ENCODE measurements around the gene BBS12. TPM values are rescaled to one million over a fixed set of nuclear protein-coding genes. Genes with fewer than 3 reads are reported as not detected.

The BBS12 gene
- total RNA-seq (ENCODE audit: low replicate concordance), result 3.8 and 4.5 TPM in 2 replicates
- long read RNA-seq, transcript BBS12-201 (2 exons, 3,244 nt), result major isoform, 44 of 45 reads
- long read RNA-seq, partial matches to known transcripts, result 1 of 45 reads
- long read RNA-seq, other reads (novel, unspliced or antisense), result 0 of 45 reads

DNA sequence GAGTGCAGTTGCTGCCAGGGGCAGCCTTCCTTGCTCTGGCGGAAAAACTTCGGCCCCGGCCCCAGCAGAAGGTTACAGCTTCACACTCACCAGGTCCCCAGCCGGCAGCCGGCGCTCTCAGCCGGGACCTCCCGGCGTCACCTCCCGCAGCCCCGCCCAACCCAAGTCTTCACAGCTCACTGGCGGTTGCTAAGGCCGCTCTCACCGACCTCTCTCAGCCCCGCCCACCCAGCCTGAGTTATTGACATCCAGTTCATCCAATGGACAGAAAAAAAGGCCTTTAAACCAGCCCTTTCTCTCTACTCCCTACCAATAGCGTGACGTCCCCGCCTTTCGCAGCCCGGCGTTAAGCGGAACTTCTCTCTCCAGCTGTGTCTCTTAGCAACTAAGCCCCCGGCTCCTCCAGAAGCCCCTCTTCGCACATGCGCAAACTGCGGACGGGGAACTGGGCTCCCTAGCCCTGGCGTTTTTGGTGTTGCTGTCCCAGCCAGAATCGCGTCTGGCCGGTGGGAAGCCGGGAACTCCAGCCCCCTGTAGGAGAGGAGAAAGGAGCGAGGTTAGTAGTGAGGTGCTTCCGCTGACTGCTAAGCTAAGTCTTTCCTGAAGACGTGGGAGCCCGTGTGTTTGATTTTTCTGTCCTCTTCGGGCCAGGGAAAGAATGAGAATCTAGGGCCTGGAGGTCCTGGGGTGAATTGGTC is at the start of gene BBS12:
BBS12 (plus strand) TSS at position 376 of the 698 bp plus-strand sequence. CDS start 9,189 bp downstream, outside the sequence.
- peak; percentile 99 for DNase-seq (ENCODE audit: extremely low spot score, unreplicated experiment)
- Mint-ChIP-seq H3K27ac (peak within 1 kb of the TSS; percentile 95), H3K4me3 (peak within 1 kb of the TSS; percentile 97), H3K36me3 (peaks cover 6% of the 10 kb centered on the region), H3K27me3 (no peaks in the 10 kb centered on the region), H3K9me3 (no peaks in the 10 kb centered on the region), H3K4me1 (ENCODE audit: unreplicated experiment) (peaks cover 13% of the 10 kb centered on the region)
- TF ChIP-seq, protein P1, sequence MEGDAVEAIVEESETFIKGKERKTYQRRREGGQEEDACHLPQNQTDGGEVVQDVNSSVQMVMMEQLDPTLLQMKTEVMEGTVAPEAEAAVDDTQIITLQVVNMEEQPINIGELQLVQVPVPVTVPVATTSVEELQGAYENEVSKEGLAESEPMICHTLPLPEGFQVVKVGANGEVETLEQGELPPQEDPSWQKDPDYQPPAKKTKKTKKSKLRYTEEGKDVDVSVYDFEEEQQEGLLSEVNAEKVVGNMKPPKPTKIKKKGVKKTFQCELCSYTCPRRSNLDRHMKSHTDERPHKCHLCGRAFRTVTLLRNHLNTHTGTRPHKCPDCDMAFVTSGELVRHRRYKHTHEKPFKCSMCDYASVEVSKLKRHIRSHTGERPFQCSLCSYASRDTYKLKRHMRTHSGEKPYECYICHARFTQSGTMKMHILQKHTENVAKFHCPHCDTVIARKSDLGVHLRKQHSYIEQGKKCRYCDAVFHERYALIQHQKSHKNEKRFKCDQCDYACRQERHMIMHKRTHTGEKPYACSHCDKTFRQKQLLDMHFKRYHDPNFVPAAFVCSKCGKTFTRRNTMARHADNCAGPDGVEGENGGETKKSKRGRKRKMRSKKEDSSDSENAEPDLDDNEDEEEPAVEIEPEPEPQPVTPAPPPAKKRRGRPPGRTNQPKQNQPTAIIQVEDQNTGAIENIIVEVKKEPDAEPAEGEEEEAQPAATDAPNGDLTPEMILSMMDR (conservative IDR thresholded peaks at IDR 0.05), result peak; percentile 32

DNA sequence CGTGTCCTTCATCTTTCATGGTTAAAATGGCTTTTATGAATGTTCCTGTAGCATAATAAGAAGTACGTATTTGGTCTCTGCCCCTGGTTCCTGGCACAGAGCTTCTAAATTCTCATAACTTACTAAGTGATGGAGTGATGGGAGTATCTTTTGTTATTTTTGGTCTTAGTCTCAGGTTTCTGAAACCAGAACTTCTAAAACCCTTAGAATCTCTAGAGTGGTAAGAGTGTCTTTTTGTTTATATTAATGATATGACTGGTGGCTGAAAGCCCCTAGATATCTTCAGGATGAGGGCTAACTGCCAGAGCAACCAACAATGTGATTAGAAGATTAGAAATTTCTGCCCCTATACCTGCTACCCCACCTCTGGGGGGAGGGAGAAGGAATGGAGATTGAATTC is 45.8 kb upstream of the BBS12 start:
- TF ChIP-seq, protein P1 (conservative IDR thresholded peaks at IDR 0.05), result no peak
- H3K4me1 Mint-ChIP-seq (ENCODE audit: unreplicated experiment), result no peaks in the 10 kb centered on the region
- H3K27me3 Mint-ChIP-seq, result no peaks in the 10 kb centered on the region
- H3K9me3 Mint-ChIP-seq, result no peaks in the 10 kb centered on the region
- H3K4me3 Mint-ChIP-seq, result no peak overlapping the region
- H3K36me3 Mint-ChIP-seq, result no peaks in the 10 kb centered on the region
- no peak overlapping the region for H3K27ac Mint-ChIP-seq
- no peak for DNase-seq (ENCODE audit: extremely low spot score, unreplicated experiment)

DNA sequence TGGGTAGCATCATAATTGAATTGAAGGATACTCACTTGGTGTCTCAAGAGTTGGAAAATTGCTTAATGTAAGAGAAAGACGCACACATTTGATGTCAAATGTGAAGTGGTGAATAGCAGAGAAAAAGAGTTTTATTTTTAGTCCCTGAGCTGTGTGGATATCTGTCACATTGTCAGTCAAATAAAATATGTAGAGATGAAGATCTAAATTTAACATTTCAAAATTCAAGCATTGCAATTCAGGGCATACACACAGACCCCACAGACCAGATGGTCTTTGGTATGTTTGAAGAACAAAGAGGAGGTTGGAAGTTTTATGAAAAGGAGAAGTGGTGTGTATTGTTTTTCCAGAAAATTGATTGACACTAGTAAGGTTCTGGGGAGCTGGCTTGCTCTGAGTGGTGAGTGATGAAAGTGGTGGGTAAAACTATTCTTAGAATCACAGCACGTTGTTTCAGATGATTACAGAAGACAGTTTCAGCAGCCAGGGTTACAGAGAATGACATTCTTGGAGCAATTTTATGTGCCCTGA is 44.9 kb upstream of the BBS12 start:
- Mint-ChIP-seq H3K27ac (no peak overlapping the region), H3K4me1 (ENCODE audit: unreplicated experiment) (no peaks in the 10 kb centered on the region), H3K9me3 (no peaks in the 10 kb centered on the region), H3K36me3 (no peaks in the 10 kb centered on the region), H3K4me3 (no peak overlapping the region), H3K27me3 (no peaks in the 10 kb centered on the region)
- TF ChIP-seq, protein P1 (conservative IDR thresholded peaks at IDR 0.05), result no peak
- DNase-seq (ENCODE audit: extremely low spot score, unreplicated experiment), result no peak

DNA sequence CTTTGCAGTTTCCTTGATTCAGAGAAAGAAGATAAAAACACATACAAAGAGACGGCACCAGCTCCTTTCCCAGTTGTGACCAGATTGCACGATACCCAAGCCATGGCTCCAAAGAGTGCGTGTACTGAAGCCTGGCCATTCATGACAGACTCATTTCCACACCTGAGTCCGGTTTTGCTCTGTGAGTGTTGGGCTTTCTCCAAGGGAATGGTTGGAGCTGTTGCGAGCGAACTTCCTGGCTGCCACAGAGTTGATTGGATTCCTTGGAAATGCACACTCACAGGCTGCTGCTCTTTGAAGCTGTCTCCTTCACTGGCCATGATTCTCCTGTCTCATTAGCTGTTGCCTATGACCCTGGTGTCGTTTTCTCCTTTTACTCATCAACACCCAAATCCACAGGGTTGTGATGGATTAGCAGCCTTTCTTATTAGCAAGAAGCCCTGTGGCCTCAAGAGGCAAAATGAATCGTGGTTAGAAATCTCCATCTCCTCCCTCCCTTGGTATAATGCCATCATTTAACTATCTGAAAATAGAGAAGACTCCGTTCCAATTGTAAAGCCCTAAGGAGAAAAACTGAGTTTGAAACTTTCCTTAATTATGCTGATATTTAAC is 43.9 kb upstream of the BBS12 start:
- H3K4me1 Mint-ChIP-seq (ENCODE audit: unreplicated experiment), result no peaks in the 10 kb centered on the region
- no peak overlapping the region for H3K27ac Mint-ChIP-seq
- no peak for DNase-seq (ENCODE audit: extremely low spot score, unreplicated experiment)
- no peaks in the 10 kb centered on the region for H3K9me3 Mint-ChIP-seq
- no peaks in the 10 kb centered on the region for H3K27me3 Mint-ChIP-seq
- H3K4me3 Mint-ChIP-seq, result no peak overlapping the region
- TF ChIP-seq, protein P1 (conservative IDR thresholded peaks at IDR 0.05), result no peak
- H3K36me3 Mint-ChIP-seq, result no peaks in the 10 kb centered on the region

- no peak overlapping the region for H3K27ac Mint-ChIP-seq
- DNase-seq (ENCODE audit: extremely low spot score, unreplicated experiment), result no peak
- TF ChIP-seq, protein P1 (conservative IDR thresholded peaks at IDR 0.05), result no peak
- no peak overlapping the region for H3K4me3 Mint-ChIP-seq
- no peaks in the 10 kb centered on the region for H3K27me3 Mint-ChIP-seq
- H3K4me1 Mint-ChIP-seq (ENCODE audit: unreplicated experiment), result no peaks in the 10 kb centered on the region
- no peaks in the 10 kb centered on the region for H3K36me3 Mint-ChIP-seq
- no peaks in the 10 kb centered on the region for H3K9me3 Mint-ChIP-seq
Observed at GRCh38 chr4:122689972-122690371, 42.5 kb upstream of the BBS12 start.

All from type B pancreatic cell (in vitro differentiated cells).